Measurements from ENCODE around the gene POP4.
"Not testable (repeated sequence)": the region's sequence is repeated elsewhere in the genome, so short reads cannot be mapped to it uniquely, and the experiment has no call there.

DNA sequence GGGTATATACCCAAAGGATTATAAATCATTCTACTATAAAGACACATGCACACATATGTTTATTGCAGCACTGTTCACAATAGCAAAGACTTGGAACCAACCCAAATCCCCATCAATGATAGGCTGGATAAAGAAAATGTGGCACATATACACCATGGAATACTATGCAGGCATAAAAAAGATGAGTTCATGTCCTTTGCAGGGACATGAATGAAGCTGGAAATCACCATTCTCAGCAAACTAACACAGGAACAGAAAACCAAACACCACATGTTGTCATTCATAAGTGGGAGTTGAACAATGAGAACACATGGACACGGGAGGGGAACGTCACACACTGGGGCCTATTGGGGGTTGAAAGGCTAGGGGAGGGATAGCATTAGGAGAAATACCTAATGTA, 47.0 kb upstream of the POP4 start:
- TF ChIP-seq, protein P1, sequence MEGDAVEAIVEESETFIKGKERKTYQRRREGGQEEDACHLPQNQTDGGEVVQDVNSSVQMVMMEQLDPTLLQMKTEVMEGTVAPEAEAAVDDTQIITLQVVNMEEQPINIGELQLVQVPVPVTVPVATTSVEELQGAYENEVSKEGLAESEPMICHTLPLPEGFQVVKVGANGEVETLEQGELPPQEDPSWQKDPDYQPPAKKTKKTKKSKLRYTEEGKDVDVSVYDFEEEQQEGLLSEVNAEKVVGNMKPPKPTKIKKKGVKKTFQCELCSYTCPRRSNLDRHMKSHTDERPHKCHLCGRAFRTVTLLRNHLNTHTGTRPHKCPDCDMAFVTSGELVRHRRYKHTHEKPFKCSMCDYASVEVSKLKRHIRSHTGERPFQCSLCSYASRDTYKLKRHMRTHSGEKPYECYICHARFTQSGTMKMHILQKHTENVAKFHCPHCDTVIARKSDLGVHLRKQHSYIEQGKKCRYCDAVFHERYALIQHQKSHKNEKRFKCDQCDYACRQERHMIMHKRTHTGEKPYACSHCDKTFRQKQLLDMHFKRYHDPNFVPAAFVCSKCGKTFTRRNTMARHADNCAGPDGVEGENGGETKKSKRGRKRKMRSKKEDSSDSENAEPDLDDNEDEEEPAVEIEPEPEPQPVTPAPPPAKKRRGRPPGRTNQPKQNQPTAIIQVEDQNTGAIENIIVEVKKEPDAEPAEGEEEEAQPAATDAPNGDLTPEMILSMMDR (IDR thresholded peaks at IDR 0.05) = not testable (repeated sequence)
- TF ChIP-seq POLR2A (IDR thresholded peaks at IDR 0.05); POLR2AphosphoS5 (IDR thresholded peaks at IDR 0.05; ENCODE audit: insufficient read depth in 1 of 2, low read depth in 1 of 2): not testable (repeated sequence)
